OCI-LY1 (cell line): ENCODE data around the gene GLG1.
"Not testable (repeated sequence)": the region's sequence is repeated elsewhere in the genome, so short reads cannot be mapped to it uniquely, and the experiment has no call there.

ENCODE experiments used
- CTCF ChIP-seq: fragments of 200-600 bp; sonication (generic), shearing (Covaris generic); IDR thresholded peaks from 2 replicates; pipeline ENCODE4 v1.5.1; 2017; ENCODE audit warnings: mild to moderate bottlenecking, antibody characterized with exemption, low read length, moderate library complexity, mixed read lengths
- EZH2 ChIP-seq: fragments of 200-600 bp; sonication (generic), shearing (Covaris generic); IDR thresholded peaks from 2 replicates; pipeline ENCODE4 v1.8.0; 2017; ENCODE audit warnings: borderline replicate concordance, mixed run types, mild to moderate bottlenecking, antibody characterized with exemption, low read length, moderate library complexity, mixed read lengths

GRCh38 chr16:74409185-74409981 lies 197.5 kb downstream of the GLG1 start:
- TF ChIP-seq CTCF, EZH2: not testable (repeated sequence)
